HG03196 (cell line): ENCODE measurements around the gene VAMP8.
A peak's percentile ranks its signal among the peaks of the same experiment; 100 is the strongest.
"Not testable (repeated sequence)": the region's sequence is repeated elsewhere in the genome, so short reads cannot be mapped to it uniquely, and the experiment has no call there.

Experiments
- ATAC-seq: cut with Tn5 transposase; IDR thresholded peaks from one replicate; pipeline ENCODE4 v1.9.1; 2021; ENCODE audit not compliant: unreplicated experiment

The VAMP8 gene

GRCh38 chr2:85547089-85547858 is 30.1 kb upstream of the VAMP8 start:
- ATAC-seq, result no peak

- no peak for ATAC-seq
Measured at GRCh38 chr2:85547859-85548607, 29.4 kb upstream of the VAMP8 start.

DNA sequence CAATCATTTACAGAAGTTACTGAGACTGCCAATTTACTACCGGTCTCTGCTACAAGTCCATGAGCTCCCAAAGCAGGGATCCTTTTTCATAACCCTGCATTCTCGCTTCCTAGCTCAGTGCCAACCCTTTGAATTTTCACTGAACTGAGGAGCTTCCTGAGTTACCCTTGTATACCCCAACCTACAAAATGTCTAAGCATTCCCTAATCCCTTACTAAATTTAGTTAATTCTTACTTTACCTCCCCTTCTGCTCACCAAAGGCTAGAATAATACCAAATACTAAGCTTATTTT is 28.8 kb upstream of the VAMP8 start:
- no peak for ATAC-seq

- ATAC-seq, result no peak
Measured at GRCh38 chr2:85549095-85549494, 28.3 kb upstream of the VAMP8 start.

DNA sequence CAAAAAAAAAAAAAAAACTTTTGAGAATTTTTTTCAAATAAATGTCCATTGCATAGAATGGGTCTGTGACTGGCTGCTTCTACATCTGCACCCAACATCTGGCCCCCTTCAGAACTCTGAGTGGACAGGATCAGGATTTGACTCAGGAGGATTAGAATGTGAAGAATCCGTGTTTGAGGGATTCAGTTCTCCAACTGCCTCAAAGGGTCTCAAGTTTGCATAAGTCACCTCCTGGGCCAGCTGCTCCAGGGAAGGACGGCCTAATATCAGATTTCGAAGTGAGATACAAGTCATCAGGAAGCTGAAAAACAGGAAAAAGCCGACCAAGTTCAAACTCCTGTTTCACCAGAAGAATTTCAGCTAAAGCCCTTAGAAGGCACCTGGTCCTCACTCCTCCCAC is 27.6 kb upstream of the VAMP8 start:
- ATAC-seq, result no peak

DNA sequence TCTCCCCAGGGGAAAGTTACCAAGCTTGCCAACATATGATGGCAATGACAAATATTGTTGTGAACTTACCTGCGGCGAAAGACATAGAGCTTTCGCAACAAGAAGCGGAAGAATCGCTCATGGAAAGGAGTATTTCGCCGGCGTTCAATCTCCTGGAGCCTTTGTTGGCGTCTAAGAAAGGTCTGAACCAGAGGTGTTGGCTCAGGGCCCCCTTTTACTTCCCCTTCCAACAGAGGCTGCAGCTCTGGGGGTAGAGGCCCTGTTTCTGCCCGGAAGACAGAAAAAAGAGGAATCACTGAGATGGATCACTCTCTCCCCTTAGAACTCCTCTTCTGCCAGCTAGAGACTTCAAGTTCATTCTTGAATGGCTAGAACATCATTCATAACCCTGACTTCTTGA is 26.9 kb upstream of the VAMP8 start:
- ATAC-seq, result no peak

- peak; percentile 55 for ATAC-seq
Measured at GRCh38 chr2:85551698-85552678, 25.4 kb upstream of the VAMP8 start.

DNA sequence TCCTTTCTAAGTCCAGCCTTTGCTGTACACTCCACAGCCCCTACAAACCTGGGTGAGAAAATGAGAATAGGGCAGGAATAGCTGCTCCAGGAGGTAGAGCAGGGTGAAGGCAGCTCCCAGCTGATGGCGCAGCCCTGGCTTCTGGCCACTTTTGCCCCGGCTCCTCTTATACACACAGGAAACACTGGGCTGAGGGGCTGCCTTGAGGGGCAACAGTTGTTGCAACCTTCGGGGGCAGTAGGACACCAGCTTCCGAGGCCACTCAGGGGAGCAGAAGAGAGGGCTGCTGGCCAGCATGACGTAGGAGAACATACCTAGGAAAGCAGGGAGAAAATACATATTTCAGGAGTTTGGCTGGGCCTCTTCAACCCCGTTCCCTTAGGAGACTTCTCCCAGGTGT is 24.2 kb upstream of the VAMP8 start:
- ATAC-seq, result no peak

DNA sequence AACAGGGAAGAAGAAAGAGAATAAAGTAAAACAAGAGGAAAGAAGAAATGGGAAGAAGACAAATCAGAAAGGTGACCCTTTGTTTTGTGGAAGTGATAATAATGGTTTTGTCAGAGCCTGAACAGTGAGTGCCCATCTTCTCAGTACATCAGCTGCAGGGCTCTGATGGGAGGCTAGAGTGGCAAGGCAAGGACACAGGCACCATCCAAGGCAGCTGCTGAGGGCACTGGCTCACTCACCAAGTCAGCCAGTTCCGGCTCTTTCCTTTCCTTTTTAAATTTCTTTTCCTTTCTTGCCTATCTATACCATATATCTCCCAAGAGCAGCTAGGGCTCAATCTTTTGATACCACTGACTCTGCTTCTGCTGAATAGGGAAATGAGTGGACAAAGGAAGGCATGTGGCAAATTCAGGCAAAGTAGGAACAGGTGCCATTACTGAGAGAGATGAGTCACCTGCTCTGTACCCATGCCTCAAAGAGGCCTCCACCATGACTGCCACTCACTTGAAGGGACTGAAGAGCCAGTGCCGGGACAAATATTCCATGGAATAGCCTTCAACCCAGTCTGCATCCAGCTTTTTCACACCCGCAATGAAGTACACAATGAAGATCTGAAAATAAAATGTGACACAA is 22.3 kb upstream of the VAMP8 start:
- no peak for ATAC-seq

DNA sequence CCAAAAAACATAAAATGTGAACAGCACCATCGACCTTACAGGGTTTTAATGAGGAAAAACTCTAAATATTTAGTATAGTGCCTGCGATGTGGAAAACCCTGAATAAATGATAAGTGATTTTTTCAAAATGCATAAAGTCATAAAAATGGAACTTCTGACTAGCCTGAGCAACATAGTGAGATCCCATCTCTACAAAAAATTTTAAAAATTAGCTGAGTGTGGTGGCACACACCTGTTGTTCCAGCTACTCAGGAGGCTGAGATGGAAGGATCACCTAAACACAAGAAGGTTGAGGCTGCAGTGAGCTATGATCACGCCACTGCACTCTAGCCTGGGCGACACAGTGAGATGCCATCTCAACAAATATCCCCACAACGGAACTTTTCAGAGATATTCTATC is 20.3 kb upstream of the VAMP8 start:
- no peak for ATAC-seq

GRCh38 chr2:85558160-85558559 is 19.2 kb upstream of the VAMP8 start:
- ATAC-seq, result no peak

- not testable (repeated sequence) for ATAC-seq
Measured at GRCh38 chr2:85560403-85560726, 17.0 kb upstream of the VAMP8 start.

DNA sequence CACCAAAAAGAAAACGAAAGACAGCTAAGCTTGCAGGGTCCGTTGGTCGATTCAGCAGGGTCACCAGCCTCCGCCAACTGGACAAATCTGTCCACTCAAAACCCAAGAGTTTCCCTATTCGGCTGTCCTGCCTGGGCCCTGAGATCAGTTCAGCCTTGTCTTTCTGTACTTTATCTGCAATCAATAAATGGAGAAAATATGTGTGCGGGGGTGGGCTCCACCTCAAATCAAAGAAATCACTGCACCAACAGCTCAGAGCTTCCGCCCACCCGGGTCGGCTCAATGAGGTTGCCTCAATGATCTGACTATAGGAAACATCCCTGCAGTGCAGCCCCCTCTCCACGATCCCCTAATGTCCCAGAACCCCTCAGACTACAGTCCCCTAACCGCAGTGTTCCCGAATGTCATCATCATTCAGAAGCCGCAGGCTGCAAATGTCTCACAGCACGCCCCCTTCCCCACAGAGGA is 16.5 kb upstream of the VAMP8 start:
- ATAC-seq, result peak; percentile 14

GRCh38 chr2:85561280-85562212 is 15.8 kb upstream of the VAMP8 start, which contains the start of gene GGCX:
TSS of gene GGCX (minus strand) at chr2:85561493. CDS start at chr2:85561428, 65 bp downstream.
- ATAC-seq, result peak; percentile 83

GRCh38 chr2:85564144-85564563 is 13.2 kb upstream of the VAMP8 start:
- no peak for ATAC-seq

DNA sequence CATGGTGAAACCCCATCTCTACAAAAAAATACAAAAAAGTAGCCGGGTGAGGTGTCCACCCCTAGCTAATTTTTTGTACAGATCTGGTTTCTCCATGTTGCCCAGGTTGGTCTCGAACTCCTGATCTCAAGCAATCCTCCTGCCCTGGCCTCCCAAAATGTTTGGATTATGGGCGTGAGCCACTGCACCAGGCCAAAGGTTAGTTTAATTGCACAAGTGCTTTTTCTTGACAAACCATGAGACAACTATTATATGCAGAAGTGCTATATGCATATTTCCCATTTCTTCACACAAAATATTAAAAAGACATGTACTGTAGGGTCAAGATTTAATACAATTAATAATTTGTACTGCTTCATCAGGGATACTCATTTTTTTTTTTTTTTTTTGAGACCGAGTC is 11.1 kb upstream of the VAMP8 start:
- no peak for ATAC-seq

DNA sequence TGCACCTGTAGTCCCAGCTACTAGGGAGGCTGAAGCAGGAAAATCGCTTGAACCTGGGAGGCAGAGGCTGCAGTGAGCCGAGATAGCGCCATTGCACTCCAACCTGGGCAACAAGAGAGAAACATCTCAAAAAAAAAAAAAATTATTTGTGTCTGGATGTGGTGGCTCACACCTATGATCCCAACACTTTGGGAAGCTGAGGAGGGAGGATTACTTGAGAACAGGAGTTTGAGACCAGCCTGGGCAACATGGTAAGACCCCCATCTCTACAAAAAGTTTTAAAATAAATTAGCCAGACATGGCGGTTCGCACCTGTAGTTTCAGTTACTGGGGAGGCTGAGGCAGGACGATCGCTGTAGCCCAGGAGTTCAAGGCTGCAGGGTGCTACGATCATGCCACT is 1.6 kb upstream of the VAMP8 start:
- ATAC-seq, result no peak

DNA sequence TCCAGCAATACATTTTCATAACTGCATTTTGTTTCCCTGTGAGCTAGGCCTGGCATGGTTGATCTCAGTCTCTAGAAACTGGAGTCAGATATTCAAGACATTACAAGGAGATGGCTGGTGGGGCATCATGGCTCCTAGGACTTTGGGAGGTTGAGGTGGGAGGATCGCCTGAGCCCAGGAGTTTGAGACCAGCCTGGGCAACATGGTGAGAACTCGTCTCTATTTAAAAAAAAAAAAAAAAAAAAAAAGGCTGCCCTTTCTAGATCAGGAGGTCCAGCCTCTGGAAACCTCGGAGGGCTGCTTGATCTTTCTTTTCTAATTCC is 362 bp upstream of the VAMP8 start:
- ATAC-seq, result no peak

DNA sequence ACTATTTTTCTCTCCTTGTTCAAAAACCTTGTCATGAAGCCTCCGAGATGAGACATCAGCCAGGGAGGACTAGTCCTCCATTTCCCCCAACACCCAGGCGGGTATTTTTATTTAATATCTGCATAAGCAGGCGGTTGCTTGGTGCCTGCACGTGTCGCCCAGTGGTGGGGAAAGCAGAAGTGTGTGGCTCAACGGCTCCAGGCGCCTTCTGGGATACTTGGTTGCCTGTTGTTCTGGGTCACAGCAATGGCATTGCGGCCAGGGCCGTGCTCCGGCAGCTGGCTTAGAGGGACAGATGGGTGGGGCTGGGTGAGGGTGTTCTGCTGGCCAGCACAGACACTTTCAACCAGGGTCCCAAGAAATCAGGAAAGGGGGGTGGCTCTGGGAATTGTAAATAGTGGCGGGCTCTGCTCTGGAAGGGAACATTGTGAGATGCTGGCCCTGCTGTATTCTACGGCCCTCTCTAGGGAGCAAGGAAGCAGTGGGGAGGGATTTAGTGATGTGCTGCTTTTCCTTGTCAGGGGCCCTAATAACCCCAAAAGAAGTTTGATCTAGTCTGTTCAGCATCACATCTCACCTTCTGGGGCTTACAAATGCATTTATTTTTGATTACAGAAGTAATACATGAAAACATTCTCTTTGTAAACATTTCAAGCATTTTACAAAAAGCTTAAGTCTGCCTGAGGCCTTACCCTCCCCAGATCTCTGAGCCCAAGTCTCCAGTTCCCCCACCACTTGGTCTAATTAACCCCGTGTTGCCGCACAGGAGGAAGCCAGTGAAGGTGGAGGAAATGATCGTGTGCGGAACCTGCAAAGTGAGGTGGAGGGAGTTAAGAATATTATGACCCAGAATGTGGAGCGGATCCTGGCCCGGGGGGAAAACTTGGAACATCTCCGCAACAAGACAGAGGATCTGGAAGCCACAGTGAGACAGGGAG is 1.1 kb downstream of the VAMP8 start:
- ATAC-seq, result peak; percentile 38
